ENCODE measurements around the gene RP2. TPM values are rescaled to one million over a fixed set of nuclear protein-coding genes. Genes with fewer than 3 reads are reported as not detected.

Gene RP2
- polyA plus RNA-seq, 10 donors, result 7.6 to 13.7 (median 10.7) TPM

- no peak for DNase-seq
Observed at GRCh38 chrX:46917622-46918021, 80.8 kb downstream of the RP2 start.

GRCh38 chrX:46918434-46918833, 81.6 kb downstream of the RP2 start:
- DNase-seq, result no peak

- no peak for DNase-seq
Observed at GRCh38 chrX:46920235-46920634, 83.4 kb downstream of the RP2 start.

DNA sequence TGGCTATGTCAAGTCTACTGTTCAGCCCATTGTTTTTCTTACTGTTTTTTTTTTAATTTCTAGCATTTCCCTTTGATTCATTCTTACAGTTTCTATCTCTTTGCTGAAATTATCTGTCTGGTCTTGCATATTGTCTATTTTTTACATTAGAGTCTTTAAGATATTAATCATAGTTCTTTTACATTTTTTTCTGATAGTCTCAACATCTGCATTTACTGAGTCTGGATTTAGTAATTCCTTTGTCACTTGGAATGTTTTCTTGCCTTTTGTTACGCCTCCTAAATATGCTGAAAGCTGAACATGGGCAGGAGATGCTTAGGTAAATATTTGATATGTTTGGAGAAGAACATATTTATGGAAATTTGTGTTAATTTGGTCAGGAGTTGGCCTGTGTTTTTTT, 85.8 kb downstream of the RP2 start:
- DNase-seq, result no peak

DNA sequence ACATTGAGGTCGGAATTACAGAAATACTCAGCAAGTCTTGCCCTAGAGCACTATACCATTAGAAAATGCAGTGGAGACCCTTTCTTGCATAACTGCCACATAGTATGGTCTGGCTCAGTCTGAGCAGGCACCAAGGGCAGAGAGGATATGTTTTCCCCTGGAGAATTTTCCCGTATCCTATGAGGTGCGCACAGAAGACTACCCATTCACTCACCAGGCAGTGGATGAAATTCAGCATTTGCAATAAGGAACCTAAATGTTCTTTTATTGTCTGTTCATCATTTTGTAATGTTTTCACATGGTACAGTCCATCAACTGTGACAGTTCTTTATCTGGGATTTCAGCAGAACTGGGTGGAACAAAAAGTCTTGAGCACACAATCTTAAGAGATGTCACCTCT, 90.9 kb downstream of the RP2 start:
- DNase-seq, result no peak

DNA sequence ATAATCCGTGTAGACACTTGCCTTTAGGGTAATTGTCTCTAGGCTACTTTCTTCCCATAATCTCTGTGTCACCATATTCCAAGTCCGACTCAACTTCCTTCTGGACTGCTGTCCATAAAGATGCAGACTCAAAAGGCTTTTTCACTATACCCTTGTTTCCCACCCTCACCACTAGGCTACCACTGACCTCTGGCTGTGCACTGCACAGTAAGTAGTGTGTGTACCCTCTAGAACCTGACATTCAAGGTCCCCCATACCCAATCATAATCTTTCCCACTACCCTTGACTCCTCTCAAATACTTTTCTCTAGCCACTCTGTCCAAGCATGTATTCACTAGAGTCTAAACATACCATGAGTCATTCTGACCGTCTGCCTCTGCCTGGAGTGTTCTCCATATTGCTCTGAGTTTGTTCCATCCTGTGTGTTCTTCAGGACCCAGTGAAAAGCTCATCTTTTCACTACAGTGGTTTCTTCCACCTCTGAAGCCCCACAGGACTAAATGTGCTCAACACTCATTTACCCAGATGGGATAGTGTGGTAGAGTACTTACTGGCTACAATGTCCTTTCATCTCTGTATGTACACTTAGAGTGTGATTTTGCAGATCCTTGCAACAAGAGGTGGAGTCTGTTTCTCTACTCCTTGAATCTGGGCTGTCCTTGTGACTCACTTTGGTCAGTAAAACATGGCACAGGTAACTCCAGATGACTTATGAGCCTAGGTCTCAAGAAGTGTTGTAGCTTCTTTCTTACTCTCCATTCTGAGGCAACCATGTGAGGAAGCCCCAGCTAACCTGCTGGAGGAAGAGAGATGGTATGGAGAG, 92.8 kb downstream of the RP2 start:
- no peak for DNase-seq

Other genes with a start within 250 kb of the RP2 start
- gene SLC9A7, start 77.9 kb upstream of the RP2 start, polyA plus RNA-seq (ENCODE audit: insufficient read length in 10 of 10), result 10 to 100 TPM in 1 of 10 donors, 1 to 10 TPM in 9; 5.1 to 11.1 (median 6.0) TPM
- 1 to 10 TPM; 4.1 to 6.0 (median 5.0) TPM for gene JADE3, start 75.4 kb downstream of the RP2 start, polyA plus RNA-seq (ENCODE audit: insufficient read length in 10 of 10)
- 1 to 10 TPM; 1.3 to 3.0 (median 1.8) TPM for gene RGN, start 241.4 kb downstream of the RP2 start, polyA plus RNA-seq (ENCODE audit: insufficient read length in 10 of 10)

Data from muscle of back (tissue), 11 donors.